GM19372 (cell line): ENCODE measurements around the gene PITPNM3.

Source experiments
- ATAC-seq: cut with Tn5 transposase; IDR thresholded peaks from one replicate; pipeline ENCODE4 v1.9.1; 2021; ENCODE audit warnings: mild to moderate bottlenecking, low read depth, moderate library complexity; ENCODE audit not compliant: unreplicated experiment

PITPNM3 gene

GRCh38 chr17:6554871-6555330, 1.5 kb downstream of the PITPNM3 start:
- no peak for ATAC-seq

- ATAC-seq: no peak
Observed at GRCh38 chr17:6554342-6554741, 2.0 kb downstream of the PITPNM3 start.

GRCh38 chr17:6551869-6552531, 4.4 kb downstream of the PITPNM3 start:
- ATAC-seq: no peak

- no peak for ATAC-seq
Observed at GRCh38 chr17:6551356-6551755, 5.0 kb downstream of the PITPNM3 start.

DNA sequence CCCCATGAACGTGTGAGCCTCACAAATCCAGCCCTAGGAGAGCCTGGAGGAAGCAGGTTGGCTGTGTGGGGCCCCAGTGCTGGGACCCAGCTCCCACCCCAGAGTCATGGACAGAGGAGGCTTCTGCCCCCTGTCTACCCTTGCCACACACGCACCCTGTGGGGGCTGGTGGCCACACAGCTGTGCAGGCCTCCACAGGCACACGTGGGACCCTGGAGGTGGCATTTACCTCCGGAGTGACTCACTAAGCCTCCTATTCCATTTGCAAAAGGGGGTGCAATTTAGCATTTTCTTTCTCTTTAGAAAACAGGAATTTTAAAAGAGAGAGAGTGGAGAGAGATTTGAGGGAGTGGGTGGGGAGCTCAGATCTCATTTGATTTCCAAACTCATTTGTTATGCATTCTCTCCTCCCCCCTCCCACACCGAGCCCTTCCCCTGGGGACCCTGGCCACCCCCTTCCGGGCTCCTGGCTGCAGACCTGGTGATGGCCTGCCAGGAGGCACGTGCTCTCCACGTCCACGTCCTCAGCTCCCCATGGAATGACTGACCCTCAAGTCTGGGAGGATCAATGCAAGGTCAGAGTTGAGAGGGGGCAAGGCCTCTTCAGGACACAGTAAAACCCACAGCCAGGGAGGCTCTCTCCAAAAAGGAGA, 6.8 kb downstream of the PITPNM3 start:
- no peak for ATAC-seq

GRCh38 chr17:6548578-6549330, 7.6 kb downstream of the PITPNM3 start:
- ATAC-seq: no peak

GRCh38 chr17:6548034-6548433, 8.3 kb downstream of the PITPNM3 start:
- ATAC-seq: no peak

DNA sequence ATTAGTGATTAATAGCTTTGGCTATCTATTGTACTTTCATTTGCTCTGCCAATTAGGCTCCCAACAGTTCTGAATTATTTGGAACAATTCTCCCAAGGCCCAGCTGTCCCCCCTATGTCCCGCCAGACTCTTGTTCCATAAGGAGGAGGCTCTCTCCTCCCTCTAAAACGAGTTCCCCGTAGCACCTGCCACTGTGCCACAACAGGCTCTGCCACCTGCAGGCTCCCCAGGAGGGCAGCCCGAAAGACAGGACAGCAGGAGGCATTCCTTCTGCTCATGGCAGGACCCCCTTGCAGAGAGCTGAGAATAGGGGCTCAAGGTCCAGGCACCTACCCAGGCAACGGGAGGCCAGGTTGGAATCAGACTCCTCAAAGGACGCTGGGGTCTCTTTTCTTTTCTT, 9.0 kb downstream of the PITPNM3 start:
- ATAC-seq: no peak

GRCh38 chr17:6546069-6546718, 10.2 kb downstream of the PITPNM3 start:
- no peak for ATAC-seq

DNA sequence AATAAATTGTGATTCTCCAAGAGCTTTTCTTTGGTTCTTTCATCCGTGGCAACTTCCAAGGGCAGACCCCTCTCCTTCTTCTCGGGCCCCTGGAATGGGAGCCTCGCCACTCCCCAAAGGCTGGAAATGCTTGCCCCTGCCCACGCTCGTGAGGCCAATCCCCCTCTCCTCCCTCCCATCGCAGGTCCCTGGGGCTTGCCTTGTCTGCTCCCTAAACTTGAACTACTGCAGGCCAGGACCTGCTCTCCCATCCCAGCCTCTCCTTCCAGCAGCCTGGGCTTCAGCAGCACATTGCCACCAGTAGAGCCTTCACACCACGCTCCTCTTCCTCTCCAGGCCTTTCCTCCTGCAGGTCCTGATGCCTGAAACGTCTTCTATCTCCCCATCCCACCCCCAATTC, 11.1 kb downstream of the PITPNM3 start:
- no peak for ATAC-seq

DNA sequence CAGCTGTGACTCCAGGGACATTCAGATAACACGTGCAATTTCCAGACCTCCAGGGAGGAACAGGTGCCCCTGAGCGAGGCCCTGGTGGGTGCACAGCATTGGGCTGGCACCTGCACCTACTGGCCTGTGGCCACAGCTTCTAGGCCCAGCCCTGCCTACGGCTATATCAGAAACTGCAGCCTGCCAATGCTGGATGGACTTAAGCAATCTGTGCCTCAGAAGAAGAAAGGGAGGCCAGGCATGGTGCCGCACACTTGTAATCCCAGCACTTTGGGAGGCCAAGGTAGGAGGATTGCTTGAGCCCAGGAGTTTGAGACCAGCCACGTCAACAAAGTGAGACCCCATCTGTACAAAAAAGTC, 12.4 kb downstream of the PITPNM3 start:
- no peak for ATAC-seq

DNA sequence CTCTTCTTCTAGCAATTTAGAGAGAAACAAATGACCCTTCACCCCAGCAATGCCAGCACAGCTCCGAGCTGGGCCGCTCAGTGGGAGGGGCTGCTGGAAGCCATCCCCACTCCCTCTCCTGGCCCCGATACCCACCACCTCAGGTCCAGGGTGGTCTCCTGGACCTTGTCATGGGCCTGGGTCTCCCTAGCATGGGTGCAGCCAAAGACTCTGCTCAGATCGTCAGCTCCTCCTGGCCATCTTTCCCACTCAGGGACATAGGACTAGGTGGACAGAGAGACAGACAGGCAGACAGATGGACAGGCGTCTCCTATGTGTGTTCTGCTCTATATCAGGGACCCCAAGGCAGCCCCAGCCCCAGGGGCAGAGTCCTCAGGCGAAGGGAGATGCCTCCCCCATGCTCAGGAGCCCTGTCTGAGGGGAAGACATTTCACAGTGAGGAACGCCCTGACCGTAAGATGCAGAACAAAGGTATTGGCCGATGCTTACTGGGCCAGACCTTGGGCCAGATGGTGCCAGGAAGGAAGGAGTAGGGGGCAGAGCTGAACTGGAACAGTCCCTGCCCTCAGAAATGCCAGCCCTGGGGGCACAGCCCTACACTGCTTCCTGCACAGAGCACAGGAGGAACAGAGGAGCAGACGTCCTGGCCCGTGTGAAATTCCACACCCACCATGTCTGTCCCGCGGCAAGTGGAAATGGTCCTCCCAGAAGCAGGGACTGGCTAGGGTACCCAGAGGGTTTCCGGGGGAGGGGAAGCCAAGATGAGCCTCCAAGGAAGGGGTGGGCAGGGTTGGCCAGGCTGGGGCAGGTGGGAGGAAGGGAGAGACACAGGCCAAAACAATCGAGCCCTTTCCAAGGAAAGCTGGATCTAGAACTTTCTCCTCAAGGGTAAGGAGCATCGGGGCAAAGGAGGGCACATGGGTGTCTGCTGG, 13.0 kb downstream of the PITPNM3 start:
- no peak for ATAC-seq

DNA sequence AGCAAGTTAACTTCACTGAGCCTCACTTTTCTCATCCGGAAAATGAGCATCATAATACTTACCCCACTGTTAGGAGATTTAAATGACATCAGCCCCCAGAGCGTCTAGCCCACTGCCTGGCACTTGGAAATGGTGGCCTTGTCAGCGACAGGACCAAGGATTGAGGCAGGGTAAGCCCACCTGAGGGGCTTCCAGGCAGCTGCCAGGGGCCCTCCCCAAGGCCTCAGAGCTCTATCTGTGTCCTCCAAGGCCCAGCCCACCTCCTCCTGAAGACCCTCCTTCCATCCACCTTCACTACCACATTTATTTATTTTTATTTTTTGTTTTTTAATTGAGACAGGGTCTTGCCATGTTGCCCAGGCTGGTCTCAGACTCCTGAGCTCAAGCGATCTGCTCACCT, 13.8 kb downstream of the PITPNM3 start:
- ATAC-seq: no peak

- no peak for ATAC-seq
Observed at GRCh38 chr17:6541886-6542285, 14.5 kb downstream of the PITPNM3 start.

- ATAC-seq: no peak
Observed at GRCh38 chr17:6539871-6540270, 16.5 kb downstream of the PITPNM3 start.

GRCh38 chr17:6536566-6537065, 19.7 kb downstream of the PITPNM3 start:
- ATAC-seq: no peak

- no peak for ATAC-seq
Observed at GRCh38 chr17:6536053-6536452, 20.3 kb downstream of the PITPNM3 start.

- ATAC-seq: no peak
Observed at GRCh38 chr17:6534846-6535514, 21.4 kb downstream of the PITPNM3 start.

DNA sequence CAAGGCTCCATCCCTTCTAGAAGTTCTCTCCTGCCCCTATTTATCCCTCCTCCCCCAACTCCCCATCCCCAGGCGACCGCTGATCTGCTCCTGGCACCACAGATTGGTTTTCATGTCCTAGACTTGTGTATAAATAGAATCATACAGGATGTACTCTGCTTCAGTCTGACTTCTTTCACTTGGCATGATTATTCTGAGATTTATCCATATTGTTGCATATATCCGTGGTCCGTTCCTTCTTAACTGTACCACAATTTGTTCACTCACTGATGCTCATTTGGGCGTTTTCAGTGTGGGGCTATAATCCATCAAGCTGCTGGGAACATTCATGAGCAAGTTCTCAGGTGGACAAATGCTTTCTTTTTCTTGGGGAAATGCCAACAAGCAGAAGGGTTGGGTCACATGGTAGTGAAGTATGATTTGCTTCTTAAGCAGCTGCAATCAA, 23.9 kb downstream of the PITPNM3 start:
- no peak for ATAC-seq
